Panc1 (cell line): Measurements from ENCODE around the gene KDM2A. TPM values are rescaled to one million over a fixed set of nuclear protein-coding genes. Genes with fewer than 3 reads are reported as not detected.

Source experiments
- ATAC-seq: fragments of 200-7000 bp; cut with Tn5 transposase; 2 replicates; pipeline ENCODE4 v1.9.1; 2020; ENCODE audit warnings: mild to moderate bottlenecking, moderate library complexity
- BruUV-seq: library from RNA; stranded (reverse); fragments of 400-500 nt; replicated peaks from 2 replicates; lab custom pipeline; 2021; lab: Mats Ljungman, UMichigan
- CTCF ChIA-PET: fragments of 300-600 bp; sonication (Branson Sonifier 250); formaldehyde crosslinking; loops from one replicate; lab custom pipeline; 2022; ENCODE audit warnings: antibody characterized with exemption; lab: Charles Lee
- POLR2A ChIA-PET: fragments of 300-600 bp; sonication (Branson Sonifier 250); formaldehyde crosslinking; loops from one replicate; lab custom pipeline; 2022; ENCODE audit warnings: antibody characterized with exemption; lab: Charles Lee
- DNase-seq: peaks from one replicate; pipeline ENCODE4 v3.0.0-alpha.2; 2010; ENCODE audit warnings: low read depth, low spot score
- H3K27ac ChIP-seq: 2 replicates; pipeline ENCODE4 v1.5.1; 2011; ENCODE audit warnings: mild to moderate bottlenecking, low read length, inconsistent platforms
- H3K27me3 ChIP-seq: fragments of 200-500 bp; sonication (Bioruptor generic); 2 replicates; pipeline ENCODE4 v1.6.0; 2014; ENCODE audit warnings: low read length, inconsistent platforms; ENCODE audit not compliant: control insufficient read depth, insufficient read depth
- H3K36me3 ChIP-seq: fragments of 200-500 bp; sonication (Bioruptor generic); 2 replicates; pipeline ENCODE4 v1.5.1; 2014; ENCODE audit warnings: inconsistent platforms, mild to moderate bottlenecking, low read length, moderate library complexity; ENCODE audit not compliant: control insufficient read depth, insufficient read depth
- H3K4me1 ChIP-seq: 2 replicates; pipeline ENCODE4 v1.5.1; 2011; ENCODE audit warnings: inconsistent platforms, mild to moderate bottlenecking, low read length, moderate library complexity; ENCODE audit not compliant: control insufficient read depth, insufficient read depth
- H3K4me3 ChIP-seq, 2 experiments: 2 replicates each; pipeline ENCODE4 v1.5.1; 2011 to 2012; ENCODE audit warnings: low read depth in 2 of 2, low read length in 2 of 2, mild to moderate bottlenecking in 2 of 2, inconsistent platforms in 1 of 2, moderate library complexity in 1 of 2
- H3K9me3 ChIP-seq: fragments of 200-500 bp; sonication (Bioruptor generic); 2 replicates; pipeline ENCODE4 v1.5.1; 2014; ENCODE audit warnings: low read depth, mild to moderate bottlenecking, inconsistent platforms, low read length, moderate library complexity; ENCODE audit not compliant: control insufficient read depth, insufficient read depth
- CTCF ChIP-seq: fragments of 450-650 bp; IDR thresholded peaks from 2 replicates; pipeline ENCODE4 v1.5.1; 2017; ENCODE audit warnings: mild to moderate bottlenecking
- POLR2AphosphoS5 ChIP-seq: IDR thresholded peaks from 2 replicates; pipeline ENCODE4 v1.6.1; 2012; ENCODE audit warnings: mild to moderate bottlenecking, low read depth, low read length, moderate library complexity
- REST ChIP-seq, 2 experiments: IDR thresholded peaks; 2 replicates each; pipeline ENCODE4 v1.6.1; 2011 to 2012; ENCODE audit warnings: low read depth in 2 of 2, control low read depth in 1 of 2, low read length in 1 of 2, mild to moderate bottlenecking in 1 of 2, moderate library complexity in 1 of 2; ENCODE audit not compliant: insufficient read depth in 1 of 2
- SIN3A ChIP-seq: IDR thresholded peaks from 2 replicates; pipeline ENCODE4 v1.6.1; 2012; ENCODE audit warnings: low read depth, mild to moderate bottlenecking, low read length, moderate library complexity, borderline replicate concordance; ENCODE audit not compliant: insufficient read depth
- TCF7L2 ChIP-seq: IDR thresholded peaks from 2 replicates; pipeline ENCODE4 v1.6.1; 2011; ENCODE audit warnings: mild to moderate bottlenecking, low read depth, low read length, inconsistent platforms
- in situ Hi-C: cut with HindIII; loops from 2 replicates; pipeline ENCODE4 v1.10.0; 2016; ENCODE audit warnings: low sequenced_read_pairs, low pct_unique_long_range_greater_than_20kb
- intact Hi-C: fragments of 100-400 bp; cut with micrococcal nuclease; formaldehyde crosslinking; loops from one replicate; pipeline ENCODE4 v1.10.0; 2022; ENCODE audit not compliant: unreplicated experiment
- total RNA-seq: library from RNA; stranded (reverse); gene quantifications from one replicate; pipeline ENCODE4 v1.2.1, GENCODE V29; 2021; ENCODE audit not compliant: unreplicated experiment

KDM2A gene
- total RNA-seq, 1 experiment from 2014 or later, result 112 TPM

DNA sequence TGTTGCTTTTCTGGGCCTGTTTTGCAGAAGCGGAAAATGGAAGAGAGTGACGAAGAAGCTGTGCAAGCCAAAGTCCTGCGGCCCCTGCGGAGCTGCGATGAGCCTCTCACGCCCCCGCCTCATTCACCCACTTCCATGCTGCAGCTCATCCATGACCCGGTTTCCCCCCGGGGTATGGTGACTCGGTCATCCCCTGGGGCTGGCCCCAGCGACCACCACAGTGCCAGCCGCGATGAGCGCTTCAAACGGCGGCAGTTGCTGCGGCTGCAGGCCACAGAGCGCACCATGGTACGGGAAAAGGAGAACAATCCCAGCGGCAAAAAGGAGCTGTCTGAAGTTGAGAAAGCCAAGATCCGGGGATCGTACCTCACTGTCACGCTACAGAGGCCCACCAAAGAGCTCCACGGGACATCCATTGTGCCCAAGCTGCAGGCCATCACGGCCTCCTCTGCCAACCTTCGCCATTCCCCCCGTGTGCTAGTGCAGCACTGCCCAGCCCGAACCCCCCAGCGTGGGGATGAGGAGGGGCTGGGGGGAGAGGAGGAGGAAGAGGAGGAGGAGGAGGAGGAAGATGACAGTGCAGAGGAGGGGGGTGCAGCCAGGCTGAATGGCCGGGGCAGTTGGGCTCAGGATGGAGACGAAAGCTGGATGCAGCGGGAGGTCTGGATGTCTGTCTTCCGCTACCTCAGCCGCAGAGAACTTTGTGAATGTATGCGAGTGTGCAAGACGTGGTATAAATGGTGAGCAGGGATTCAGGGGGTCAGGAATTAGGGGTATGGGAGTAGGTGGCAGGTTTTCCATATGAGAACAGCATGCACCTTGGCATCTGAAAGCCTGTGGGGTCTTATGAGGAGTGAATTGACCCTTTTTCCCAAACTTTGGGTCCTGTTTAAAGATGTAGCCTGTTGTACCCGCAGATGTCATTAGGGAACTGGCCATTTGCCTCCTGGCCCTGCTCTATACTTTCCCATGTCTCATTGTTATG is 131.3 kb downstream of the KDM2A start:
- ChIA-PET CTCF (interaction anchor here (0.5 kb wide), 1 partner anchor 414 kb away, joined by 6 read pairs; no protein-coding TSS in a partner anchor), POLR2A (no interaction called here)
- no peaks in the 10 kb centered on the region for H3K4me1 ChIP-seq
- H3K9me3 ChIP-seq, result no peaks in the 10 kb centered on the region
- TSS peak; percentile 16 for BruUV-seq
- H3K36me3 ChIP-seq, result peaks cover 80% of the 10 kb centered on the region
- ATAC-seq, result no peak
- no peak for DNase-seq
- H3K4me3 ChIP-seq, result no peak overlapping the region
- H3K27ac ChIP-seq, result no peak overlapping the region
- in situ Hi-C loops, result no loop called here
- intact Hi-C loops, result no loop called here
- H3K27me3 ChIP-seq, result no peaks in the 10 kb centered on the region
- TF ChIP-seq POLR2AphosphoS5 (no peak), TCF7L2 (no peak), CTCF (no peak), SIN3A (no peak), REST (IDR thresholded peaks at IDR 0.05; ENCODE audit: insufficient read depth in 1 of 2, low read depth in 2 of 2, low read length in 1 of 2) (no peak)

- ATAC-seq, result no peak
- ChIA-PET CTCF (no interaction called here), POLR2A (no interaction called here)
- intact Hi-C loops, result no loop called here
- peaks cover 70% of the 10 kb centered on the region for H3K36me3 ChIP-seq
- H3K4me1 ChIP-seq, result no peaks in the 10 kb centered on the region
- in situ Hi-C loops, result no loop called here
- H3K27me3 ChIP-seq, result no peaks in the 10 kb centered on the region
- H3K4me3 ChIP-seq, result no peak overlapping the region
- no peak overlapping the region for H3K27ac ChIP-seq
- TF ChIP-seq TCF7L2, result no peak
- no peak for TF ChIP-seq SIN3A
- TF ChIP-seq REST (IDR thresholded peaks at IDR 0.05; ENCODE audit: insufficient read depth in 1 of 2, low read depth in 2 of 2, low read length in 1 of 2), result no peak
- TF ChIP-seq POLR2AphosphoS5, result no peak
- TF ChIP-seq CTCF, result no peak
- no peaks in the 10 kb centered on the region for H3K9me3 ChIP-seq
- no TSS peak for BruUV-seq
- DNase-seq, result no peak
Observed at GRCh38 chr11:67251841-67252240, 132.8 kb downstream of the KDM2A start.
